ENCODE measurements around the gene BRAP.
A peak's percentile ranks its signal among the peaks of the same experiment; 100 is the strongest.
"Not testable (repeated sequence)": the region's sequence is repeated elsewhere in the genome, so short reads cannot be mapped to it uniquely, and the experiment has no call there.

The BRAP gene

DNA sequence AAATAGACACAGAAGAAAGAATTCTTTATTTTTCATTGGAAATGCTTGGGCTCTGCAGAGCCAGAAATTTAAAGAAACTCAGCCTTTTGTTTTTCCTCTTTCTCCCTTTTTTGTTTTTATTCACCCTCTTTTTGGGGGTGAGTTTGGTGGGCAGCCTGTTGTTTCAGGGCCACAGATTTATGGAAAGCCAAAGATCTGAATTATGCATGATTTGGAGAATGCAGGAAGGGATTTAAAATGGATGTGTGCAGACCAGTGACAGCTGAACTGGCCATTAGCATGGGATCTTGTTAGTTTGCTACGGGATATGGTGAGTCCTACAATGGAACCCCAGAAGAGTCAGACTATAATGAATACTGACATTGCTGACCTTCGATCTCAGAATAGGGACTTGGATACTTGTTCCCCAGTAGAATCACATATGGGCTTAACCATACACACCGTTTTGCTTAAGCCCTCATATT lies 79.0 kb downstream of the BRAP start:
- no peak for DNase-seq

DNA sequence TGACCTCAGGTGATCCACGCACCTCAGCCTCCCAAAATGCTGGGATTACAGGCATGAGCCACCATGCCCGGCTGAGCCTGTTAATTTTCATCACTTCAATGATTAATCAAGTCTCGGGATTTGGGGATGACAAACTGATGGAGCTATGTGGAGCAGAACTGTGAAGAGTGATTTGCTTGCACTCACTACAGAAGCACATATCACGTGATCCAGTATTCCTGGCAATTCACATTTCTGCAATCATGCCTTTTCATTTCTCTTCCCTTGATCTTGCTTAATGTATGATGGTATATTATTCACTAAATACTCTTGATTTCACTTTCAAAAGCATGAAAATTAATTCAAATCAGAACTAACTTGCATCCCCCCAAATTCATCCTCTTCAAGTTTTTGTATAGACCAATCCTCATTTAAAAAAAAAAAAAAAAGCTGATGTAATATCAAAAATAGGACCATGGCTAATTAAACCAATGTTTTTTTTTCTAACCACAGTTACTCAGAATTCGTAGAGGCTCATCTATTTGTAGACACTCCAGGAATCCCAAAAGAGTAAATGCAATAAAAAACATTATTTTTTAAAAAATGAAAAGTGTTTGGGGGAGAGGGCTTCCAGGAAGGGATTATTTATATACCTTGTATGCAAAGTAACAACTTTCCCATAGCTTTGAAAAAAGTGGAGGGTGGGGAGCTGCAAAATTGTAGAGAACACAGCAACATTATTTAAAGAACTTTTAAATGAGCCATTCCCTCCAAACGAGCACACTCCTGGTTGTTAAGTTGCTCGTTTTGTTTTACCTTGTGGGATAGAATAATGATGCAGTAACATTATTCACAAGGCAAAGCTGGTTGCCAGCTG lies 79.6 kb downstream of the BRAP start:
- DNase-seq = no peak

DNA sequence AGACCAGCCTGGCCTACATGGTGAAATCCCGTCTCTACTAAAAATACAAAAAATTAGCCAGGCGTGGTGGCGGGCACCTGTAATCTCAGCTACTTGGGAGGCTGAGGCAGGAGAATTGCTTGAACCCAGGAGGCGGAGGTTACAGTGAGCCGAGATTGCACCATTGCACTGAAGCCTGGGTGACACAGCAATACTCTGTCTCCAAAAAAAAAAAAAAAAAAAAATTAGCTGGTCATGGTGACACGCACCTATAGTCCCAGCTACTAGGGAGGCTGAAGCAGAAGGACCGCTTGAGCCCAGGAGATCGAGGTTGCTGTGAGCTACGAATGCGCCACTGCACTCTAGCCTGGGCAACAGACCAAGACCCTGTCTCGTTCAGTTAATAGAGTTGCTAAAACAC lies 82.9 kb downstream of the BRAP start:
- DNase-seq = not testable (repeated sequence)

DNA sequence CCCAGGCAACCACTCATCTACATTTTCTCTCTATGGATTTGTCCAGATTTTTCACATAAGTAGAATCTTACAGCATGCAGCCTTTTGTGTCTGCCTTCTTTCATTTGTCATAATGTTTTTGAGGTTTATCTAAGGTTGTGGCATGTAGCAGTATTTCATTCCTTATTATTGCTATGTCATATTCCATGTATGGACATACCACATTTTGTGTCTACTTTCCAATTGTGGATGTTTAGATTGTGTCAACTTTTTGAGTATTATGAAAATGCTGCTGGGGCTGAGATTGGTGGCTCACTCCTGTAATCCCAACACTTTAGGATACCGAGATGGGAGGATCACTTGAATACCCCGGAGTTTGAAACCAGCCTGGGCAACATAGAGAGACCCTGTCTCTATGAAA lies 83.4 kb downstream of the BRAP start:
- DNase-seq = no peak

DNA sequence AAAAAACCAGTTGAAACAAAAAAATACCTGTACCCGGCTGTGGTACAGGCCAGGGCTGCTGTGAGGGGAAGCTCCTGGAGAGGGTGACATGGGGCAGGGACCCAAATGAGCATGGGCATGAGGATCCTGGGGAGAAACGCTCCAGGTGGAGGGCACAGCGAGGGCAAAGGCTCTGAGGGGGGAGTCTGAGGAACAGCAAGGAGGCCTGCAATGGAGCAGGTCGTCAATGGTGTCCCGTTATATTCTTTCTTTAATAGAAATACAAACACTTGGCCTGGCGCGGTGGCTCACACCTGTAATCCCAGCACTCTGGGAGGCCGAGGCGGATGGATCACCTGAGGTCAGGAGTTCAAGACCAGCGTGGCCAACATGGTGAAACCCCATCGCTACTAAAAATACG lies 84.8 kb downstream of the BRAP start:
- DNase-seq = not testable (repeated sequence)

DNA sequence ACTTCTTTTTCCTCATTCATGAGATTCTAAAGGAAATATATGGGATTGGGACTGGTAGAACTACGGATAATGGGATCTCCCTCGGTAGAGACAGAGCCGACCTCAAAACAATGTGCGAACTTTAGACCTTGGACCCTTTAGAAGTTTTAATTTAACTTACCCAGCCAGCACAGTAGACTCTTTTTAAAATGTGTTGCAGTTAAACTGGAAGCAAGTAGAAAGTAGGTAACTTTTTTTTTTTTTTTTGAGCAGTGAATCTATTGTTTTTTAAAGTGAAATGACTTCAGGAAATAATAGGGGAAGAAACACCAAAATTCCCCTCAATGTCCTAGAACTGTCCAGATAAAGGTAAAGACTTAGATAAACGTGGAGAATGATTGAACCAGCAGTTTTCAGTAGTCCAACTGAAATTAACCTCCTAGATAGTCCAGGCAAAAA lies 85.5 kb downstream of the BRAP start:
- DNase-seq = no peak

DNA sequence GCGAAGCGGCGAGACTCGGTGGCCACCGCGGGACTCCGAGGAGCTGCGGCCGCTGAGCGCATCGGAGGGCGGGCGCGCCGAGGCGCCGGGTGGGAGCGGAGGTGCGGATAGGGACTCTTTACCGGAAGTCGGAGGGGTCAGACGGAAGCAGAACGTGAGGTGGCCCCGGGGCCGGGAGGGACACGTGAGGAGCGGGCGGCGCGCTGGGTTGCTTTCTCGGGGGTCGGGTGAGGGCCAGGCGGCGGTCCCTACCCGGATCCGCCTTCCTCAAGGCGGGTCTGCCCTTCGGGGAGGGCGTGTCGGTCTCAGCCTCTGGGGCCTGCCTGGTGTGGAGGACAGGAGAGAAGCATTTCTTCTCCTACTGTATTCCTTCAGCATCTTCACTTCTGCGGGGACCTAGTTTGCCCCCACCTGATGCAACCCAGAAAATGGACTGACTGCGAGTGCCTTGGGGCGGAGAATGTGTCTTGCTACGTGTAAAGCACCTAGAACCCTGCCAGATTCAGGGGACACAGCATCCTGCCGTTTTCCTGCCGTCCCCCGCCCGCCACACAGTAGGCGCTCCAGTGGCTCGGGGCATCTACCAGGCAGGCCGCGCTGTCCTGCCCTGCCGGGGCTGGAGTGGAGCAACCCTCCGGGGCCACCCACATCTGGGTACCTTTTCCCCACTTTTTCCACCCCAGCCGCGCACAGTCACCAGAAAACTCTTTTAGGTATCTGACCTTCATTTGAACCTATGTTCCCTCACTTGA lies 86.1 kb downstream of the BRAP start:
- DNase-seq = peak; percentile 38

DNA sequence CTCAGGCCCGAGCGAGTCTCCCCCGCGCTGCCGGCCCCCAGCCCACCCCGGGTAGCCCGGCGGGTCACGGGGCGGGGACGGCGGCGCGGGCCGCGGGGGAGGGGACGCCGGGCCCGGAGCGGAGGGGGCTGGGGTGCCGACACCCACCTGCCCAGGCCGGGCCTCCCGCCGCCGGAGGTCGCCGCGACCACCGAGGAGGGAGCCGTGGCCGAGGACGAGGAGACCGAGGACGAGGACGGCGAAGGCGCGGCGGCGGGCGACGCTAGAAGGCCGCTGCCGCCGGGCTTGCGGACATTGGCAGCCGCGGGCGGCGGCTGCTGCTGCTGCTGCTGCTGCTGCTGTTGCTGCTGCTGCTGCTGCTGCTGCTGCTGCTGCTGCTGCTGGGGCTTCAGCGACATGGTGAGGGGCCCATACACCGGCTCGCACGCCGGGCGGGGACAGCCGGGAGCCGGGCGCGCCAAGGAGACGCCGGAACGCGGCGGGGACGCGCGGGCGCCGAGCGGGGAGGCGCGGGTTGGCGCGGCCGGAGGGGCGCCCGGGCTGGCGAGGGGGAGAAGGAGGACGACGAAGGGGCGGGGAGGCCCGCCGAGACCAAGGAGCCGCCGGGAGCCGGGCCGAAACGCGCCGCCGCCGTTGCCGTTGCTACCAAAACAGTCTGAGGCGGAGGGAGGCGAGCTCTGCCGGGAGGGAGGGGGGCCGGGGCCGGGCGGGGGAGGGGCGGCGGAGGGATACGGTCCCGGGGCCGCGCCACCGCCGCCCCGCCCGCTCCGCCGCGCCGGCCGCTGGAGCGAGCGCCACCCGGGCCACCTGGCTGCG lies 86.9 kb downstream of the BRAP start, which contains the start of gene ATXN2:
ATXN2 (minus strand) TSS at position 679 of the 816 bp plus-strand sequence; CDS start at position 398, 281 bp downstream.
- no peak for DNase-seq

DNA sequence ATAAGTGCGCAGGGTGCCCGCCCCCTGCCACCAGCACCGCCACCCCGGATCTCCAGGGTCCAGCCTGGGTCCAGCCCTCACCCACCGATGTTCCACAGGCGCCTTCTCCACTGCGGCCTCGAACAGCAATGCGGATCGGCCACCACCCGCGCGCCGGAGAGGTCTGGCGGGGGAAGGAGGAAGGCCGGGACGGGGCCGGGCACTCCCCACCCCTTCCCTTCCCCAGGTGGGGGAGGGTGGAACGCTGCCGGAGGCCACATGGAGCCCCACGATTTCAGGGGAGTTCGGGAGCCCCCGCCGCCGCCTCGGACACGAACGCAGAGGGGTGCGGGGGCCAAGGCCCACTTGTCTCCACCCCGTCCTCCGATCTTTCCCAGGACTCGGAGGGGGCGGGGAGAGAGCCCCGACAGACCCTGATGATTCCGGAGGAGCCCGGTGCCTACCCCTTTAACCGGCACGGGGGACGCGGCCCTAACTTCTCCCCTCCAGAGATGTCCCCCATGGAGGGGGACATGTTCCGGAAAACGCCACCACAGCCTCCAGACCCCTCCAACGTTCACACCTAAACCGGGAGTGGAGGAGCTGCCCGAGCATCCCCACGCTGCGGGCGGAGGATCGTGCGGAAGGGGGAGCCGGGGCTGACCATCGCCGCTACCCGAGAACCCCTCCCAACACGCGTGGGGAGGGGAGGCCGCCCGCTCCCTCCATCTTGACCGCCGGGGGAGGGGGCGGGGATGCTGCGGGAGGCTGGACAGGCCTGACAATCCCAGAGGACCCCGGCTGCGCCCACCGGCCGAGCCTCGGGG lies 87.7 kb downstream of the BRAP start:
- DNase-seq = no peak

DNA sequence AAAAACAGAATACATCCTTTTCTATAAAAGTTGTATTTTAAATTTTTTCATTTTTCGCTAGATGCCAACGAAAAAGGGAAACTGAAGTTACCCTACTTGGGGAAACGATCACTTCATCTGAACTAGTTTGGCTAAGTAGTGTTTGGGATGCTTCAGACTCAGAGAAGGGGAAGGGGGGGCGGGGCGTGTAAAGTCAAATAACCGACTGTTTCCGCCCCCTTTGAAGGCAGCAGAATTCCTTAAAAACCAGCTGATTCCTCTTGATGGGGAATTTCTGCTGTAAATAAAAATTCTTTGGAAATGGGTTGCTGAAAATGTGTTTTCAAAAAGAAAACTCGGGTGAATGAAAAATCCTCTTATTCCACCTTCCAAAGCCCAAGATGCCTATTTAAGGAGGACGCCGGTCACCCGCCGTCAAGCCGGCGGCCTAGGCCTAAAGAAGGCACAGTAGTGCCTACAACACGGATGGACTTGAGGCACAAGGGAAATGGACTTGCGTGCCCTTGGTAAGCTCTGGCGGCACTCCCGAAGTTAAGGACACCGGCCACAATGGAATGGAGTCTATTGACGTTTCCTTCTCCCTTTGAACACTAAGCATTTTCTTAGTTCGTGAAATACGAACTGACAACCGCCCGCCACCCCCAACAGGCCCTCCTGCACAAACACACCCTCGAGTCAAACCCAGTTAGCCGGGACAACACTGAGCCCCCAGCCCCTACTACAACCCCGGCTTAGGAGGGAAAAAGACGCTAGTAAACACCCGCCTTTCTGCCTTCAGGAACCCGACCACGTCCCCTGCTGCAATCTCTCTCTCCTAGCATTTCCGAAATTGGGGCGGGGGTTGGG lies 88.5 kb downstream of the BRAP start:
- DNase-seq = no peak

DNA sequence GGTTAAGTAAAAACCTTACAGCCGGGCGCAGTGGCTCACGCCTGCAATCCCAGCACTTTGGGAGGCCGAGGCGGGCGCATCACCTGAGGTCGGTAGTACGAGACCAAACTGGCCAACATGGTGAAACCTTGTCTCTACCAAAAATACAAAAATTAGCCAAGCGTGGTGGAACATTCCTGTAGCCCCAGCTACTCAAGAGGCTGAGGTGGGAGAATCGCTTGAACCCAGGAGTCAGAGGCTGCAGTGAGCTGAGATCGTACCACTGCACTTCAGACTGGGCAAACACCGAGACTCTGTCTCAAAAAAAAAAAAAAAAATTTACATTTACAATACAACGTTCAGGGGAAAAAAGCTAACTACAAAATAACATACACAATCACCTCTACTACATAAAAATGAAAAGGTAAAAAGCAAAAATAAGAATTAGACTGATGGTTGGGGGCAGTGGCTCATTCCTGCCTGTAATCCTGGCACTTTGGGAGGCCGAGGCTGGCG lies 90.4 kb downstream of the BRAP start:
- DNase-seq = not testable (repeated sequence)
